Ovary (tissue), 9 donors: ENCODE data around the gene COL9A3. TPM values are rescaled to one million over a fixed set of nuclear protein-coding genes. Genes with fewer than 3 reads are reported as not detected.

Experiments used
- DNase-seq, 5 donors: peaks; one replicate each; pipeline ENCODE4 v3.0.0-alpha.2; 2019 to 2020
- H3K27ac ChIP-seq, 2 donors: fragments of 200-600 bp; one replicate each; pipeline versions ENCODE4 v1.5.1 to v1.8.0; 2019 to 2022
- H3K27me3 ChIP-seq: fragments of 200-600 bp; one replicate; pipeline ENCODE4 v1.8.0; 2022
- H3K36me3 ChIP-seq: fragments of 200-600 bp; sonication (generic); one replicate; pipeline ENCODE4 v1.5.1; 2019
- H3K4me1 ChIP-seq: one replicate; pipeline ENCODE4 v1.8.1; 2013; ENCODE audit warnings: mild to moderate bottlenecking, moderate library complexity; ENCODE audit not compliant: insufficient read depth
- H3K4me3 ChIP-seq: fragments of 200-600 bp; sonication (generic); one replicate; pipeline ENCODE4 v1.5.1; 2017
- H3K9me3 ChIP-seq, 2 donors: fragments of 200-600 bp in 1 of 2; sonication (generic) in 1 of 2; one replicate each; pipeline versions ENCODE4 v1.5.1 to v1.8.1; 2013 to 2019; ENCODE audit warnings: mild to moderate bottlenecking in 1 of 2, moderate library complexity in 1 of 2
- EP300 ChIP-seq: sonication (generic); formaldehyde crosslinking; IDR thresholded peaks from one replicate; pipeline ENCODE4 v1.6.1; 2017; ENCODE audit warnings: antibody characterized with exemption
- POLR2A ChIP-seq: fragments of 450-650 bp; IDR thresholded peaks from one replicate; pipeline ENCODE4 v1.6.1; 2017; ENCODE audit warnings: antibody characterized with exemption, mild to moderate bottlenecking, moderate library complexity
- WGBS, 3 donors: extraction: QIAGEN DNeasy Blood & Tissue Kit in 1 of 3; methylation state at CpG; one replicate each; pipeline versions ENCODE4 v1.1.5 to v1.1.7; 2013 to 2017; 5-methylcytosine and 5-hydroxymethylcytosine counted together
- intact Hi-C, 4 donors: fragments of 100-400 bp; cut with DNase I; formaldehyde crosslinking; loops; one replicate each; pipeline versions ENCODE4 v1.11.0 to v1.15.1; 2022 to 2023
- polyA plus RNA-seq, 2 donors: library from polyadenylated mRNA; stranded (reverse); fragments of 200-250 nt in 1 of 2; fragments of 350-450 nt in 1 of 2; fragmentation: Illumina TruSeq in 1 of 2; extraction: RNeasy Lipid Tissue Mini Kit (QIAGEN cat#74804) in 1 of 2; gene quantifications; one replicate each; pipeline ENCODE4 v1.2.3, GENCODE V29; 2013 to 2014
- total RNA-seq, 7 donors: library from RNA; depleted of rRNA in 2 of 7; stranded (reverse); fragments of >200 nt in 2 of 7; fragmentation: NEBNext Ultra II Directional in 3 of 7; extraction: Animal tissue kit (Norgen Biotek cat#: 25700) in 3 of 7; gene quantifications; one replicate each; pipeline versions ENCODE4 v1.1.0 to v1.2.4, GENCODE V29; 2016 to 2023
- TF ChIP-seq, protein P1 (sequence below), 3 donors: fragments of 450-650 bp in 2 of 3; fragments of 200-600 bp in 1 of 3; IDR thresholded peaks; one replicate each; pipeline versions ENCODE4 v1.5.1 to v1.8.0; 2016 to 2022; ENCODE audit warnings: antibody characterized with exemption in 3 of 3, mild to moderate bottlenecking in 1 of 3
- donor health status: DM: no; HTN: no; CAD: no; lungs with moderate emphysema.
- donor health status: DM: no; HTN: no; CAD: no.
- donor health status: Bipolar disorder and iron deficiency.
- donor health status: DM: yes; HTN: yes; CAD: no.
- donor health status: DM: no; HTN: no; CAD: no.
- donor health status: DM: yes; HTN: yes; CAD: no.

The COL9A3 gene
- total and polyA plus RNA-seq, 9 donors, result 0.65 to 3.0 (median 1.6) TPM; not detected in 1

- Histone ChIP-seq H3K9me3 (no peaks in the 10 kb centered on the region), H3K36me3 (no peaks in the 10 kb centered on the region), H3K4me3 (no peak overlapping the region), H3K4me1 (peaks cover 9% of the 10 kb centered on the region), H3K27ac (no peak overlapping the region), H3K27me3 (peaks cover 4% of the 10 kb centered on the region)
- intact Hi-C loops, result no loop called here
- 69 to 73% (median 72%) methylated on average over 11 to 12 of the region's 12 CpGs for WGBS, 3 donors
- no peak for DNase-seq
- TF ChIP-seq EP300, result no peak
- no peak for TF ChIP-seq POLR2A
- TF ChIP-seq, protein P1, sequence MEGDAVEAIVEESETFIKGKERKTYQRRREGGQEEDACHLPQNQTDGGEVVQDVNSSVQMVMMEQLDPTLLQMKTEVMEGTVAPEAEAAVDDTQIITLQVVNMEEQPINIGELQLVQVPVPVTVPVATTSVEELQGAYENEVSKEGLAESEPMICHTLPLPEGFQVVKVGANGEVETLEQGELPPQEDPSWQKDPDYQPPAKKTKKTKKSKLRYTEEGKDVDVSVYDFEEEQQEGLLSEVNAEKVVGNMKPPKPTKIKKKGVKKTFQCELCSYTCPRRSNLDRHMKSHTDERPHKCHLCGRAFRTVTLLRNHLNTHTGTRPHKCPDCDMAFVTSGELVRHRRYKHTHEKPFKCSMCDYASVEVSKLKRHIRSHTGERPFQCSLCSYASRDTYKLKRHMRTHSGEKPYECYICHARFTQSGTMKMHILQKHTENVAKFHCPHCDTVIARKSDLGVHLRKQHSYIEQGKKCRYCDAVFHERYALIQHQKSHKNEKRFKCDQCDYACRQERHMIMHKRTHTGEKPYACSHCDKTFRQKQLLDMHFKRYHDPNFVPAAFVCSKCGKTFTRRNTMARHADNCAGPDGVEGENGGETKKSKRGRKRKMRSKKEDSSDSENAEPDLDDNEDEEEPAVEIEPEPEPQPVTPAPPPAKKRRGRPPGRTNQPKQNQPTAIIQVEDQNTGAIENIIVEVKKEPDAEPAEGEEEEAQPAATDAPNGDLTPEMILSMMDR (IDR thresholded peaks at IDR 0.05), result no peak
These were observed 1.2 kb downstream of the COL9A3 start for GRCh38 chr20:62817975-62818591.

DNA sequence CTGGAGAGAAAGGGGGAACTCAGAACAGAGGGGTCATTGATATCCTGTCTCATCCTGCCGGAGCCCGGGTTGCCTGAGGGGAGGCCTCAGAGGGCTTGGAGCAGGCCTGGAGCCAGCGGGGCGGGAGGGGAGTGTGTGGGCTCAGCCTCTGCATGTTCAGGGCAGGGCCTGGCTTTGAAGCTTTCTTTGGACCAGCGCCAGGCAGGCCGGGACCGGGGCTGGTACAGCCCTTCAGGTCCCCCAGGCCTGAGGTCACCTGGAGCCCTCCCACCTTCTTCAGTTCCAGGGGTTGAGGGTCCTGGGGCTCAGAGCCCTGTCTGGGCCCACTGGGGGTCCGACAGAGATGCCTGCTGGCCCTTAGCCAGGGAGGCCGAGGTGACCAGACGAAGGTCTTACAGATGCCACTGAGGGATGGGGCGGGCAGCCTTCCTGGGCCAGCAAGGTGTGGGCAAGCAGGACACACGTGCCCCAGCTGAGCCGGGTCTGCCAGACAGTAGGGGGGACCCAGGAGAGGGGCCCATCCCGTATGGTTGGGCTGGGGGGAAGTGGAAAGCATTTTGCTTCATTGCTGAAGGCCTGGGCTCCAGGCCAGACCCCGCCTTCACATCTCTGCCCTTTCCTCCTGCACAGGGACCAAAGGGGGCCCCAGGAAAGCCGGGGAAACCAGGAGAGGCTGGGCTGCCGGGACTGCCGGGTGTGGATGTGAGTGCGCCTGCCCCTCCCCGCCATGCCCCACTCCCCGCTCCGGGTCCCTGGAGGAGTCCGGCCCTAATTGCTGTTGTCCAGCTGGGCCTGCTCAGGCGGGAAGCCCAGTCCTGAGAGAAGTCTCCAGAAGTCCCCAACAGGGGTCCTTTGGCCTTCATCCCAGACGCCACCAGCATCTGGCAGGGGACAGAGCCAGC is 2.0 kb downstream of the COL9A3 start:
- Histone ChIP-seq H3K36me3 (no peaks in the 10 kb centered on the region), H3K4me3 (no peak overlapping the region), H3K4me1 (peaks cover 9% of the 10 kb centered on the region), H3K27ac (no peak overlapping the region), H3K9me3 (no peaks in the 10 kb centered on the region), H3K27me3 (peaks cover 4% of the 10 kb centered on the region)
- WGBS, 3 donors, result 12 to 16% (median 13%) methylated on average over 18 to 25 of the region's 25 CpGs
- TF ChIP-seq, protein P1 (IDR thresholded peaks at IDR 0.05), result no peak
- no peak for TF ChIP-seq POLR2A
- TF ChIP-seq EP300, result no peak
- intact Hi-C loops, result no loop called here
- DNase-seq, result peak; percentile 55 to 77 (median 63)

- WGBS, 3 donors, result 48 to 57% (median 50%) methylated on average over 10 to 16 of the region's 16 CpGs
- Histone ChIP-seq H3K4me3 (no peak overlapping the region), H3K27ac (no peak overlapping the region), H3K36me3 (no peaks in the 10 kb centered on the region), H3K4me1 (peaks cover 11% of the 10 kb centered on the region), H3K9me3 (no peaks in the 10 kb centered on the region), H3K27me3 (peaks cover 4% of the 10 kb centered on the region)
- TF ChIP-seq POLR2A, result no peak
- DNase-seq, result no peak
- intact Hi-C loops, result no loop called here
These were observed 2.8 kb downstream of the COL9A3 start for GRCh38 chr20:62819494-62820174.

DNA sequence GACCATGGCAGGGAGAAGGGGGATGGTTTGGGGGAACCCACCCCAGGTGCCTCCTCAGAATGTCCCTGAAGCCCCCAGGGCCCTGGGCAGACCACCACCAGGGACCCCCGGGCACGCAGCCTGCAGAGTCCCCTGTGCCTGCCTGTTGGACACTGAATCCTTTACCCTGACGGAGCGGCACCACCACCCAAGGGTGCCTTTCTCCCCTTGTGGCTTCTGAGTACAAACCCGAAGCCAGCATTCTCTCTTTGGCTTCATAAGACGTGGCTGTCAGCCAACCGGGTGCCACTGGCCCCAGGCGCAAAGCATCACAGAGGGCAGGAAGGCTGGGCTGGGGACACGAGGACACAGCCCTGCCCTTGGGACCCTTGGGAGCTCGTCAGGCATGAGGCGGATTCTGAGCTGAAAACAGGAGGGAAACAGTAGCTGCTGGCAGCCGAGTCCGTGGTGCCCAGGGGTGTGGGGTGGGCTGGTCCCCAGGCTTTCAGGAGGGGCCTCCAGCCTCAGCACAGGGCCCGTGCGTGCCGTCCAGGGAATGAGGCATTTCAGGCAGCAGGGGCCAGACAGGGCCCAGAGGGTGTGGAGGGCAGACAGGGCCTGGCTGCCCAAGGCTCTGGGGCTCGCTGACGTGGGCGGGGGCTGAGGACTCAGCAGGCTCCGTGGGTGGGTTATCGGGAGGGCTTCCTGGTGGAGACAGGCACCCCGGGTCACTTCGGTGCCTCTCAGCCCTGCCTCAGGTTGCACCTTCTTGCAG is 3.5 kb downstream of the COL9A3 start:
- intact Hi-C loops, result no loop called here
- TF ChIP-seq POLR2A, result no peak
- no peak for TF ChIP-seq EP300
- TF ChIP-seq, protein P1 (IDR thresholded peaks at IDR 0.05), result no peak
- H3K4me3 ChIP-seq, result no peak overlapping the region
- no peaks in the 10 kb centered on the region for H3K9me3 ChIP-seq
- 75 to 83% (median 78%) methylated on average over 22 to 23 of the region's 23 CpGs for WGBS, 3 donors
- H3K4me1 ChIP-seq, result peaks cover 11% of the 10 kb centered on the region
- no peak for DNase-seq
- H3K27ac ChIP-seq, result no peak overlapping the region
- H3K36me3 ChIP-seq, result no peaks in the 10 kb centered on the region
- peaks cover 4% of the 10 kb centered on the region for H3K27me3 ChIP-seq
